ENCODE measurements around the gene MAT1A. TPM values are rescaled to one million over a fixed set of nuclear protein-coding genes. Genes with fewer than 3 reads are reported as not detected.
A peak's percentile ranks its signal among the peaks of the same experiment; 100 is the strongest.

MAT1A gene
- total and polyA plus RNA-seq, 2 of the 13 experiments (the other 11 are each of a cell fraction or from before 2014, with no cell fraction given) = 57.1 to 76.9 TPM

GRCh38 chr10:80272793-80273522 is 16.5 kb downstream of the MAT1A start (continued):
- TF ChIP-seq NR2C2 (CRISPR knock-in tag; IDR thresholded peaks at IDR 0.05; ENCODE audit: borderline replicate concordance) (peak; percentile 68), IRF1 (CRISPR knock-in tag; IDR thresholded peaks at IDR 0.05; ENCODE audit: low read depth) (no peak), ZNF281 (CRISPR knock-in tag; IDR thresholded peaks at IDR 0.05; ENCODE audit: borderline replicate concordance) (peak; percentile 99), ESRRA (CRISPR knock-in tag; IDR thresholded peaks at IDR 0.05; ENCODE audit: low read depth) (peak; percentile 56; the same call in 1 of the 2 replicates), CHCHD3 (CRISPR knock-in tag; IDR thresholded peaks at IDR 0.05) (no peak), STAT5B (CRISPR knock-in tag; IDR thresholded peaks at IDR 0.05) (no peak), ZNF10 (CRISPR knock-in tag; IDR thresholded peaks at IDR 0.05; ENCODE audit: borderline replicate concordance, low read depth) (no peak), ZNF232 (CRISPR knock-in tag; IDR thresholded peaks at IDR 0.05; ENCODE audit: borderline replicate concordance) (0 out of 2 replicates have a peak, but pooled peaks have one; percentile 54), PBX2 (CRISPR knock-in tag; IDR thresholded peaks at IDR 0.05) (0 out of 2 replicates have a peak, but pooled peaks have one; percentile 15), FOXO1 (CRISPR knock-in tag; IDR thresholded peaks at IDR 0.05) (peak; percentile 66; the same call in 1 of the 2 replicates), SOX5 (CRISPR knock-in tag; IDR thresholded peaks at IDR 0.05; ENCODE audit: borderline replicate concordance) (peak; percentile 94), ZNF616 (CRISPR knock-in tag; IDR thresholded peaks at IDR 0.05; ENCODE audit: low read depth) (no peak), ARHGAP35 (CRISPR knock-in tag; IDR thresholded peaks at IDR 0.05; ENCODE audit: borderline replicate concordance) (no peak), MLLT10 (CRISPR knock-in tag; IDR thresholded peaks at IDR 0.05) (no peak), BORCS8-MEF2B (CRISPR knock-in tag; IDR thresholded peaks at IDR 0.05) (no peak), HNRNPH1 (optimal IDR thresholded peaks at IDR 0.05; ENCODE audit: low read depth, low read length) (no peak), ZNF83 (CRISPR knock-in tag; IDR thresholded peaks at IDR 0.05; ENCODE audit: borderline replicate concordance) (no peak), SALL1 (CRISPR knock-in tag; IDR thresholded peaks at IDR 0.05) (peak; percentile 80), IRF2 (CRISPR knock-in tag; IDR thresholded peaks at IDR 0.05) (peak; percentile 57; the same call in 1 of the 2 replicates), SPEN (CRISPR knock-in tag; IDR thresholded peaks at IDR 0.05; ENCODE audit: low read depth) (0 out of 2 replicates have a peak, but pooled peaks have one; percentile 64), SNRNP70 (IDR thresholded peaks at IDR 0.05; ENCODE audit: low read depth, low read length) (no peak), FOSL2 (CRISPR knock-in tag; IDR thresholded peaks at IDR 0.05) (peak; percentile 73; the same call in 1 of the 2 replicates), ZNF841 (CRISPR knock-in tag; IDR thresholded peaks at IDR 0.05; ENCODE audit: borderline replicate concordance) (no peak), PATZ1 (CRISPR knock-in tag; IDR thresholded peaks at IDR 0.05) (0 out of 2 replicates have a peak, but pooled peaks have one; percentile 38)

All from HepG2 (cell line).